Eye (tissue), 1 donor: ENCODE measurements around the gene ACTN4.
A peak's percentile ranks its signal among the peaks of the same experiment; 100 is the strongest.

Experiments used
- DNase-seq: peaks from one replicate; pipeline ENCODE4 v3.0.0-alpha.2; 2015

Gene ACTN4

GRCh38 chr19:38679839-38680238 is 32.4 kb downstream of the ACTN4 start:
- DNase-seq = no peak

GRCh38 chr19:38682195-38682867 is 34.9 kb downstream of the ACTN4 start:
- no peak for DNase-seq

- no peak for DNase-seq
These were observed 35.5 kb downstream of the ACTN4 start for GRCh38 chr19:38682872-38683392.

- peak; percentile 65 for DNase-seq
These were observed 36.1 kb downstream of the ACTN4 start for GRCh38 chr19:38683393-38684077.

GRCh38 chr19:38684078-38684861 is 36.8 kb downstream of the ACTN4 start:
- no peak for DNase-seq

- DNase-seq = no peak
These were observed 37.6 kb downstream of the ACTN4 start for GRCh38 chr19:38684862-38685665.

DNA sequence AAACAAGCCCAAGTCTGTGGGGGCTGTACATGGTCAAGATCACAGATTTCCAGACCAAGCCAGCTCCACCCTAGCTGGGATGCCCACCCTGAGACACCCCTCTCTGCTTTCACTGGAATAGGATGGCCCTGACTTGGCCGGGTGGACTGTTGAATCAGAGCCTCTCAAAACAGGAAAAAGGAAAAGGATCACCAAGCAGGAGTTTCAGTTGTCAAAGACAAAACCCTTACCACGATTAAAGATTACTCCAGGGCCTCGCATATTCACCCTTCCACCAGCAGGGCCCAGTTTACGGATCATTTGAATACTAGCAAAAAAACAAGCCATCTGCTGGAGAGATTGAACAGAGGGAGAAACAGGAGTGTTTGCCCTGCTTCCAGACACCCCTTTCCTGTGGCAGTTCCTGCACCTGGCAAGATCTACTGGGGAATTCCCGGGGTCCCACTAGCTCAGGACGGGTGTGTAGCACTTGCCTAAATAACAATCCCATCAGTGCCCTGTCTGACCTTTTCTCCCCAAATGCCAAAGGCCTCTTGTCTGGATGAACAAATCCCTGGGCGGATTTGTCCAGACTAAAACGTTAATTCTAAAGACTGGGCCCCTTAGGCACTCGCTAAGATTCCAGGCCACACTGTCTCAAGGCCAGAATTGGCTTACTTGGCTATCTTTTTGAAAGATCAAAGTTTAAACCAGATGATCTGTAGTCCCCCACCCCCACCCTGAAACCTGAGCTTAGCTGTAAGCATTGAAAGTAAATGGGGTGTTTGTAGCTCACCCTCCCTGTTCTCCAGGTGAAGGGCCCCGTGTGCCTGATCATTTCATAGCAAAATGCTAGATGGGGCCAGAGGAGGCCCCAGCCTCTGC is 38.4 kb downstream of the ACTN4 start:
- peak; percentile 61 for DNase-seq

GRCh38 chr19:38686530-38686888 is 39.1 kb downstream of the ACTN4 start:
- no peak for DNase-seq

- no peak for DNase-seq
These were observed 40.5 kb downstream of the ACTN4 start for GRCh38 chr19:38687837-38688378.

GRCh38 chr19:38690146-38690545 is 42.7 kb downstream of the ACTN4 start:
- DNase-seq = no peak

- DNase-seq = no peak
These were observed 43.4 kb downstream of the ACTN4 start for GRCh38 chr19:38690832-38691231.

GRCh38 chr19:38691938-38692457 is 44.5 kb downstream of the ACTN4 start:
- DNase-seq = peak; percentile 58

DNA sequence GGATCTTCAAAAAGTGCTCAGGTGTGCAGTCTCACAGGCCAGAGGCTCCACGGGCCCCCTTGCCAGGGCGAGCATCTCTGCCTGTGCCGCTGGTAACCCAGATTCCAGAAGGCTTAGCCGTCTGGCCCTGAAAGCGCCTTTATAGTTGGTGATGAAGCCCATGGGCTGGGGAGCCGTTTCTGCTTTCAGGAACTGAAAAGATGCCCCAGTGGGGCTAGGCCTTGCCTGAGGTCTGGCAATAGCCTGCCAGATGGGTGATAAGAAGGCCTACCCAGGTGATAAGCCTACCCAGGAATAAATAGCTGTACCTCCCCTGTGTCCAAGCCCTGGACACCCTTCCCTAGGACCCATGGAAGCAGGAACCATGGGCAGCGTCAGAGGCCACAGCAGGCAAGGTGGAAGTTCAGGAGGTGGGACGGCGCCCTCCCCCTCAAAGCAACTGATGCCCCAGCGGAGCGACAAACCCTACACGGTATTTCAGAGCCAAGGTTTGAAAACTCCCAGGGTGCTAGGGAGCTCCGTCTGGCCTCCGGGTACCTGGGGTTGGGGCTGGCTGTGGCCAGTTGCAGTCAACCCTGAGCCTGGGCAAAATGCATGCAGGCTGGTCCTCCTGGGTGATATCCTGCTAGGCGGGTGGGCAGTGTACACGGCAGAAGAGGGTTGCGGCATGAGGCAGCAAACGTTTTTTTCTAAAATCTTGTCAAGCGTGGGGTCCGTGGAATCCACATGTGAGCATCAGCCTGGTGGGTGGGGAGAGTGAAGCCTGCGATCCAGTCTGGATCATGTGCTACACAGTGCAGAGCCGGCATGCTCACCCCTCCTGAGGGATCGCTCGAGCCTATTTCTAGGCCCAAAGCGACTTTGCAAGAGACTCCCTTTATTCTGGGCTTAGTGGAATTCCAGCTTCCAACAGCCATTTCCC is 45.3 kb downstream of the ACTN4 start:
- DNase-seq = no peak

DNA sequence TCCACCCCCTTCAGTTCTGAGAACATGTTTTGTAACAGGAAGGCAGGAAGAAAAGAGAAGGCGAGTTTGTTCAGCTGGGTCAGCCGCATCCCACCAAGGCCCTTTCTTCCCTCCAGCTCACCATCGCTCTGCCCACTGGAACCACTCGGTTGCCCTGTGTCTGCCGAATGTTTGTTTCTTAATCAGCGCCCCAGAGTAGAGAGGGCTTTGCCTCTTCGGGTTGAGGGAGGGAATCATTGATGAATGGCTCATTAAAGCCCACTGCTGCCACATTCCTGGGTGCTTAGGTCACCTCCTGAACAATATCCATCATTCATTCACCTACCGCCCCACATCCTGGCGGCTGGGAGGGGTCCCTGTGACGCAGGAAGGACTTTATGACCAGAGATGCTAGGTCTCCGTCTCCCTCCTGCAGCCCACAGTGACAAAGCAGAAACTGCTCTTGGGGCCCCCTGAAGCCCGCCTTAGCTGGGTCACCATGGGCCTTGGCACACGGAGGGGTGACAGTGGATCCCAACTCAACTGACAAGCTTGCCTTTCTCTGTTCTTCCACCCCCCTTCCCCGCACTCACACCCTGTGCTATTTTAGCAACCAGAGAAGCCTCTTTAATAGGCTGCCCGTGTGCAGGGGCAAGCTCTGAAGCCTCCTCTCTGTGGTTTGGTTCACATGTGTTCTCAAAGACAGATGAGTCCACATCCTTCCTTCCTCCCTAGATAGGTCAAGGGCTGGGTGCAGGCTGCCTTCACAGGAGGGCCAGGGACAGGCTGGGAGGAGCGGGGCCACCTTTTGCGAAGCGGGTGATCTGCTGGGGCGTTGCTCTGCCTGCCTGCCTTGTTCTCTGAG is 46.2 kb downstream of the ACTN4 start:
- peak; percentile 90 for DNase-seq

- DNase-seq = no peak
These were observed 47.9 kb downstream of the ACTN4 start for GRCh38 chr19:38695317-38695683.

- DNase-seq = peak; percentile 53
These were observed 48.6 kb downstream of the ACTN4 start for GRCh38 chr19:38695832-38696728.

GRCh38 chr19:38696729-38697055 is 49.2 kb downstream of the ACTN4 start:
- DNase-seq = no peak

GRCh38 chr19:38697197-38697596 is 49.7 kb downstream of the ACTN4 start:
- no peak for DNase-seq
